ENCODE measurements around the gene SCARF1. TPM values are rescaled to one million over a fixed set of nuclear protein-coding genes. Genes with fewer than 3 reads are reported as not detected.

The SCARF1 gene
- total RNA-seq, 1 donor from 2014 or later = 5.7 TPM

GRCh38 chr17:1639549-1640180 lies 5.9 kb downstream of the SCARF1 start:
- no peak overlapping the region for H3K9ac ChIP-seq (ENCODE audit: low read depth in 1 of 3, low read length in 3 of 3)
- H3K4me1 ChIP-seq (ENCODE audit: control insufficient read depth in 3 of 3, insufficient read depth in 3 of 3, low read length in 3 of 3) = peaks cover 11 to 19% (median 17%) of the 10 kb centered on the region in 3 donors
- peaks cover 13 to 19% (median 17%) of the 10 kb centered on the region in 3 donors for H3K36me3 ChIP-seq (ENCODE audit: control insufficient read depth in 3 of 3, insufficient read depth in 3 of 3, low read length in 3 of 3)
- no peak overlapping the region for H3K27ac ChIP-seq (ENCODE audit: low read depth, low read length)
- H3K27me3 ChIP-seq (ENCODE audit: control insufficient read depth in 3 of 3, insufficient read depth in 3 of 3, low read length in 3 of 3) = no peaks in the 10 kb centered on the region
- H3K9me3 ChIP-seq (ENCODE audit: control insufficient read depth in 3 of 3, low read length in 3 of 3) = no peaks in the 10 kb centered on the region
- no peak overlapping the region for H3K4me3 ChIP-seq (ENCODE audit: low read length in 3 of 3)

- H3K4me3 ChIP-seq (ENCODE audit: low read length in 3 of 3) = no peak overlapping the region
- no peaks in the 10 kb centered on the region for H3K9me3 ChIP-seq (ENCODE audit: control insufficient read depth in 3 of 3, low read length in 3 of 3)
- H3K4me1 ChIP-seq (ENCODE audit: control insufficient read depth in 3 of 3, insufficient read depth in 3 of 3, low read length in 3 of 3) = peaks cover 4 to 10% (median 10%) of the 10 kb centered on the region in 3 donors
- H3K36me3 ChIP-seq (ENCODE audit: control insufficient read depth in 3 of 3, insufficient read depth in 3 of 3, low read length in 3 of 3) = peaks cover 13 to 22% (median 20%) of the 10 kb centered on the region in 3 donors
- H3K27me3 ChIP-seq (ENCODE audit: control insufficient read depth in 3 of 3, insufficient read depth in 3 of 3, low read length in 3 of 3) = no peaks in the 10 kb centered on the region
- no peak overlapping the region for H3K9ac ChIP-seq (ENCODE audit: low read depth in 1 of 3, low read length in 3 of 3)
- no peak overlapping the region for H3K27ac ChIP-seq (ENCODE audit: low read depth, low read length)
These were observed 6.8 kb downstream of the SCARF1 start for GRCh38 chr17:1638624-1639300.

GRCh38 chr17:1638171-1638590 lies 7.4 kb downstream of the SCARF1 start:
- no peaks in the 10 kb centered on the region for H3K27me3 ChIP-seq (ENCODE audit: control insufficient read depth in 3 of 3, insufficient read depth in 3 of 3, low read length in 3 of 3)
- no peak overlapping the region for H3K9ac ChIP-seq (ENCODE audit: low read depth in 1 of 3, low read length in 3 of 3)
- H3K27ac ChIP-seq (ENCODE audit: low read depth, low read length) = no peak overlapping the region
- H3K4me1 ChIP-seq (ENCODE audit: control insufficient read depth in 3 of 3, insufficient read depth in 3 of 3, low read length in 3 of 3) = peaks cover 4 to 9% (median 9%) of the 10 kb centered on the region in 3 donors
- no peak overlapping the region for H3K4me3 ChIP-seq (ENCODE audit: low read length in 3 of 3)
- no peaks in the 10 kb centered on the region for H3K9me3 ChIP-seq (ENCODE audit: control insufficient read depth in 3 of 3, low read length in 3 of 3)
- peaks cover 13 to 22% (median 20%) of the 10 kb centered on the region in 3 donors for H3K36me3 ChIP-seq (ENCODE audit: control insufficient read depth in 3 of 3, insufficient read depth in 3 of 3, low read length in 3 of 3)

- Histone ChIP-seq H3K27me3 (ENCODE audit: control insufficient read depth in 3 of 3, insufficient read depth in 3 of 3, low read length in 3 of 3) (no peaks in the 10 kb centered on the region), H3K9ac (ENCODE audit: low read depth in 1 of 3, low read length in 3 of 3) (no peak overlapping the region), H3K36me3 (ENCODE audit: control insufficient read depth in 3 of 3, insufficient read depth in 3 of 3, low read length in 3 of 3) (peaks cover 13 to 22% (median 19%) of the 10 kb centered on the region in 3 donors), H3K9me3 (ENCODE audit: control insufficient read depth in 3 of 3, low read length in 3 of 3) (no peaks in the 10 kb centered on the region), H3K4me3 (ENCODE audit: low read length in 3 of 3) (no peak overlapping the region), H3K4me1 (ENCODE audit: control insufficient read depth in 3 of 3, insufficient read depth in 3 of 3, low read length in 3 of 3) (peaks cover 4 to 10% (median 9%) of the 10 kb centered on the region in 3 donors), H3K27ac (ENCODE audit: low read depth, low read length) (no peak overlapping the region)
These were observed 8.7 kb downstream of the SCARF1 start for GRCh38 chr17:1636732-1637285.

GRCh38 chr17:1635675-1636465 lies 9.7 kb downstream of the SCARF1 start:
- no peak overlapping the region for H3K27ac ChIP-seq (ENCODE audit: low read depth, low read length)
- no peaks in the 10 kb centered on the region for H3K27me3 ChIP-seq (ENCODE audit: control insufficient read depth in 3 of 3, insufficient read depth in 3 of 3, low read length in 3 of 3)
- H3K9me3 ChIP-seq (ENCODE audit: control insufficient read depth in 3 of 3, low read length in 3 of 3) = no peaks in the 10 kb centered on the region
- H3K4me1 ChIP-seq (ENCODE audit: control insufficient read depth in 3 of 3, insufficient read depth in 3 of 3, low read length in 3 of 3) = peaks cover 7 to 13% (median 7%) of the 10 kb centered on the region in 3 donors
- H3K36me3 ChIP-seq (ENCODE audit: control insufficient read depth in 3 of 3, insufficient read depth in 3 of 3, low read length in 3 of 3) = peaks cover 13 to 22% (median 19%) of the 10 kb centered on the region in 3 donors
- no peak overlapping the region for H3K9ac ChIP-seq (ENCODE audit: low read depth in 1 of 3, low read length in 3 of 3)
- no peak overlapping the region for H3K4me3 ChIP-seq (ENCODE audit: low read length in 3 of 3)

GRCh38 chr17:1634841-1635650 lies 10.5 kb downstream of the SCARF1 start:
- no peaks in the 10 kb centered on the region for H3K27me3 ChIP-seq (ENCODE audit: control insufficient read depth in 3 of 3, insufficient read depth in 3 of 3, low read length in 3 of 3)
- no peak overlapping the region for H3K4me3 ChIP-seq (ENCODE audit: low read length in 3 of 3)
- H3K9ac ChIP-seq (ENCODE audit: low read depth in 1 of 3, low read length in 3 of 3) = no peak overlapping the region
- H3K36me3 ChIP-seq (ENCODE audit: control insufficient read depth in 3 of 3, insufficient read depth in 3 of 3, low read length in 3 of 3) = peaks cover 13 to 22% (median 19%) of the 10 kb centered on the region in 3 donors
- H3K9me3 ChIP-seq (ENCODE audit: control insufficient read depth in 3 of 3, low read length in 3 of 3) = no peaks in the 10 kb centered on the region
- H3K4me1 ChIP-seq (ENCODE audit: control insufficient read depth in 3 of 3, insufficient read depth in 3 of 3, low read length in 3 of 3) = peaks cover 1 to 8% (median 6%) of the 10 kb centered on the region in 3 donors
- H3K27ac ChIP-seq (ENCODE audit: low read depth, low read length) = no peak overlapping the region

- peaks cover 24 to 36% (median 30%) of the 10 kb centered on the region in 3 donors for H3K4me1 ChIP-seq (ENCODE audit: control insufficient read depth in 3 of 3, insufficient read depth in 3 of 3, low read length in 3 of 3)
- H3K9me3 ChIP-seq (ENCODE audit: control insufficient read depth in 3 of 3, low read length in 3 of 3) = no peaks in the 10 kb centered on the region
- no peak overlapping the region for H3K27ac ChIP-seq (ENCODE audit: low read depth, low read length)
- H3K4me3 ChIP-seq (ENCODE audit: low read length in 3 of 3) = no peak overlapping the region
- peaks cover 3 to 11% (median 4%) of the 10 kb centered on the region in 3 donors for H3K36me3 ChIP-seq (ENCODE audit: control insufficient read depth in 3 of 3, insufficient read depth in 3 of 3, low read length in 3 of 3)
- H3K27me3 ChIP-seq (ENCODE audit: control insufficient read depth in 3 of 3, insufficient read depth in 3 of 3, low read length in 3 of 3) = no peaks in the 10 kb centered on the region
- H3K9ac ChIP-seq (ENCODE audit: low read depth in 1 of 3, low read length in 3 of 3) = no peak overlapping the region
These were observed 14.9 kb downstream of the SCARF1 start for GRCh38 chr17:1630662-1631061.

GRCh38 chr17:1629504-1630310 lies 15.8 kb downstream of the SCARF1 start:
- Histone ChIP-seq H3K4me3 (ENCODE audit: low read length in 3 of 3) (peak overlapping the region; percentile 77 to 96 (median 96)), H3K4me1 (ENCODE audit: control insufficient read depth in 3 of 3, insufficient read depth in 3 of 3, low read length in 3 of 3) (peaks cover 24 to 45% (median 30%) of the 10 kb centered on the region in 3 donors), H3K9me3 (ENCODE audit: control insufficient read depth in 3 of 3, low read length in 3 of 3) (no peaks in the 10 kb centered on the region), H3K36me3 (ENCODE audit: control insufficient read depth in 3 of 3, insufficient read depth in 3 of 3, low read length in 3 of 3) (peaks cover 4 to 6% (median 5%) of the 10 kb centered on the region in 3 donors), H3K27me3 (ENCODE audit: control insufficient read depth in 3 of 3, insufficient read depth in 3 of 3, low read length in 3 of 3) (no peaks in the 10 kb centered on the region), H3K27ac (ENCODE audit: low read depth, low read length) (peak overlapping the region; percentile 93), H3K9ac (ENCODE audit: low read depth in 1 of 3, low read length in 3 of 3) (peak overlapping the region; percentile 83 to 86 (median 85))

Data from skeletal muscle tissue (tissue), 4 donors.